Frontal cortex (tissue), 4 donors: ENCODE data around the gene NGF. TPM values are rescaled to one million over a fixed set of nuclear protein-coding genes. Genes with fewer than 3 reads are reported as not detected.

Experiments
- DNase-seq, 2 donors: peaks; one replicate each; pipeline ENCODE4 v3.0.0; 2012; ENCODE audit warnings: low spot score in 2 of 2
- FAIRE-seq: peaks from 2 replicates; lab custom pipeline; 2012; peaks lifted over from hg19 to GRCh38; lab: Jason Lieb, UNC
- total RNA-seq: library from RNA; depleted of rRNA; stranded (reverse); fragments of >200 nt; gene quantifications from one replicate; pipeline ENCODE4 v1.2.3, GENCODE V29; 2014
- donor health status: control.
- donor health status: control.
- donor health status: control.

The NGF gene
- total RNA-seq, 1 donor from 2014 or later: 0.82 TPM

- FAIRE-seq: no peak
- DNase-seq: no peak
Observed at GRCh38 chr1:115286431-115287205, 51.4 kb downstream of the NGF start.

DNA sequence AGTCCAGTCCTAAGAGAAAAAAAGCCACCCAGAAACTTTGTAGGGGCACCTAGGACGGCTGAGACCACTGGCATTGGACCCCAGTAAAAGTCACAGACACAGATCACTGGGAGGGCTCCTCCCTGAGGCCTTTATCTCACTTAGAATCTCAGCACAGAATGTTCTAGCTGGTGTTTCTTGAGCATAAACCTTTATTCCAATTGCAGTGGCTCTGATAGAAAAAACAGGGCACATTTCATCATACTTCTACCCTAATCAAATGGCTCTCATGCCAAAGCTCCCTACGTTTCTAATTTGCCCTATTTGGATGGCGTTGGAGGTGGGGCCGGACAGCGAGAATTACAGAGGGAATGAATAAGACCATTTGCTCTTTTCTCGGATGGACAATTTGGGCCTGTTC is 53.8 kb downstream of the NGF start:
- no peak for DNase-seq
- no peak for FAIRE-seq

- FAIRE-seq (no peak), DNase-seq (no peak)
Observed at GRCh38 chr1:115283681-115284146, 54.3 kb downstream of the NGF start.

GRCh38 chr1:115283249-115283648 is 54.8 kb downstream of the NGF start:
- no peak for DNase-seq
- no peak for FAIRE-seq

DNA sequence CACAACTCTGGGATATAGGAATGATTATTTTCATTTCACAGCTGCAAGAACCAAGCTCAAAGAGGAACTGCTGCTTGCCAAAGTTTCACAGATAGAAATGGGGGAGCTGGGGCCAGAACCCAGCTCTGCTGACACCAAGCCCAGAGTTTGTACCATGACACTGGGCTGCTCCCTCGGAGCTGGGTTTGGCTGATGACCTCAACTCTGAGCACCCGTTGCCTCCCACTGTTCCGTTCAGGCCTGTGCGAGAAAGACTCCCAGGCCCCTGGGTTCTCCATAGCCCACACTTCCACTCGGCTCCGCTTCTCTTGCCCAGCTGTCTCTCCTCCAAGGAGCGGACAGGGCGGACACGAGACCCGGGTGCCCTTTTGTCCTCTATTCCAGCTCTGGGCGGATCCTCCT is 55.2 kb downstream of the NGF start:
- DNase-seq (no peak), FAIRE-seq (no peak)

GRCh38 chr1:115281143-115281542 is 56.9 kb downstream of the NGF start:
- DNase-seq: no peak
- no peak for FAIRE-seq

- DNase-seq: no peak
- no peak for FAIRE-seq
Observed at GRCh38 chr1:115280064-115280463, 58.0 kb downstream of the NGF start.

- FAIRE-seq (no peak), DNase-seq (no peak)
Observed at GRCh38 chr1:115278211-115278610, 59.8 kb downstream of the NGF start.

- no peak for FAIRE-seq
- DNase-seq: no peak
Observed at GRCh38 chr1:115277276-115277675, 60.8 kb downstream of the NGF start.

DNA sequence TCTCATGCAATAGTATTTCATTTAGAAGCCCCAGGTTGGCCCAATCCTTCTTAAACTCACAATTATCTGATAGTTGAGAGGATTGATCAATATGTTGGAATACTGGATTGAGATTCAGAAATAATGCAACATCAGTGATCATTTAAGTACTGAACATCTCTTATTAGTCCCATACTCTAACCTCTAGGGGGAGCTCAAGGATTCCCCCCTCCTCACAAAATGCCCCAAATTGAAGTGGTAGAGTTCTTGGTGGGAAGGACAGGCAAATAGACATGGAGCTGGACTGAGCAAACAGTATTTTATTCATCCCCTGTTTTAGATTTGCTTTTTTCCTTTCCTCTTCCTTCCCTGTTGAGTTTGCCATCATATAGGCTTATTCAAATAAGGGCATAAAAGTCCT is 62.8 kb downstream of the NGF start:
- FAIRE-seq: no peak

DNA sequence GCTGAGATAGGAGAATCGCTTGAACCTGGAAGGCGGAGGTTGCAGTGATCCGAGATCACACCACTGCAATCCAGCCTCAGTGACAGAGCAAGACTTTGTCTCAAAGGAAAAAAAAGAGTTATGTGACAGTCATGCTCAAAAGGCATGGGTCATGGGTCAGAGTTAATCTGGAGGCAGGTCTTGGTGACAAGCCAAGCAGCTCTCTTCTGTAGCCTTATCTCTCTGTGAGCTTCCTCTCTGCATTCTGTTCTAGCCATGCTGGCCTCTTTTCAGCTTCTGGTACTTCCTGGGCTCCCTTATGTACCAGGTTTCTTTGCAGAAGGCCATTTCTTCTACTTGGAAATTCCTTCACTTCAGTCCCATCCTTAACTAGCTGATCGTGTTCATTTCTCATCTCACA is 63.6 kb downstream of the NGF start:
- no peak for FAIRE-seq
- no peak for DNase-seq

More for the DNA sequence above, 62.8 kb downstream of the NGF start:
- no peak for DNase-seq

DNA sequence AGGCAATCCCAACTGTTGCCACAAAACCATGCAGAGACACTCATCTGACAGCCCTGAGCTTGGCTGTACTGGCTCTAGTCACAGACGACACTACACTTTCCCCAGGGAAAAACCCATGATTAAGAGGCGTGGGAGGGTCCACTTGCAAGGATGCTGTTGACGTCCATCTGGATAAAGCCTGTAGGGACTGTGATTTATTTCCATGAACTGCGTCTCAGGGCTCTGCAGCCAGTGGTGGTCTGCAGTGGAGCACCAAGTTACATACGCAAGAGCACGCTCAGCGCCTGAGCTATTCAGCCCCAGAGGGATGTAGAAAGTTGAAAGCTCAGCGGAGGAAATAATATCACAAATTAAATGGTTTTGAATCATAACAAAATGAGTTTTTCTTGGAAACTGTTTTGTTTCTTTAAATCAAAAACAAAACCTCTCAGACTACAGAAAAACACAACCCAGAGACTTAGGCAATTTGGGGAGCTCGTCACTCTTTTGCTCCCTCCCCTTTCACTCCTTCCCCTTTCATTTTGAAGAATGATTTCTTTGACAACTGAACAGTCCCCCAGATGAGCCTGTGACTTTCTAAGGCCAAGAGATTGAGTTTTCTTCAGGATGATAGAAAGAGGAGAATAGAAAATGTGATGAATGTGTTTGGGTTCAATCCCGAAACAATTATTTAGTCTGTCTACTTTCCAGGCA is 71.2 kb downstream of the NGF start:
- FAIRE-seq (no peak), DNase-seq (no peak)

- FAIRE-seq (no peak), DNase-seq (no peak)
Observed at GRCh38 chr1:115265099-115265498, 73.0 kb downstream of the NGF start.

- no peak for DNase-seq
- FAIRE-seq: no peak
Observed at GRCh38 chr1:115262886-115263285, 75.2 kb downstream of the NGF start.

- FAIRE-seq (no peak), DNase-seq (no peak)
Observed at GRCh38 chr1:115261496-115261895, 76.6 kb downstream of the NGF start.

GRCh38 chr1:115258302-115258866 is 79.7 kb downstream of the NGF start:
- FAIRE-seq (no peak), DNase-seq (no peak)

GRCh38 chr1:115257591-115257990 is 80.5 kb downstream of the NGF start:
- FAIRE-seq: no peak
- DNase-seq: no peak

DNA sequence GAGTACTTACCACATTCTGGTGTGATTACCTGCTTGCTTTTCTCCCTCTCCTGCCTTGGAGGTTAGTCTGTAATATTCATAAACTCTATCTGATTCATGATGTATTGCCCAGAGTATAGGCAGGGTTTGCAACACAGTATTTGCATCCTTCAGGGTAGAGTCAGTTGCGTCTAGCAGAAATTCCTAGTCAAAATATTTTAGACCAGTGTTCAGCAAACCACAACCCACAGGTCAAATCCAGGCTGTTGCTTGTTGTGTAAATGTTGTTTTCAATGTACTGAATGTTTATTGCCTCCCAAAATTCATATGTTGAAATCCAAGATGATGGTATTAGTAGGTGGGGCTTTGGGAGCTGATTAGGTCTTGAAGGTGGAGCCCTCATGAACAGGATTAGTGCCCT is 82.9 kb downstream of the NGF start:
- FAIRE-seq: no peak
- DNase-seq: no peak

DNA sequence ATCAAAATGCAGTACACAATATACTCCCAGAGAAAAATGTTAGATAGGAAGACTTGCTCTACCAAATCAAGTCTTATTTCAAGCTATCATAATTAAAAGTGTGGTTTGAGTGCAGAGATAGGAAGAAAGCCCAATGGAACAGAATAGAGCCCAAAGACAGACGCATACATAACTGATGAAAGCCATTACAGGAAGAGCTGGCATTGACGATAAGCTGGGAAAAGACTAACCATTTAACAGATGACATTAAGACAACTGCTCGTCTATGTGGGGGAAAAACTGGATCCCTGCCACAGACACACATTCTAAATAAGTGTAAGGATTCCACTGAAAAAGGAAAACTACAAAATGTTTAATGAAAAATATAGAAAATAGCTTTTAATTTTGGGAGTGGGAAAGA is 85.5 kb downstream of the NGF start:
- no peak for DNase-seq
- FAIRE-seq: no peak

DNA sequence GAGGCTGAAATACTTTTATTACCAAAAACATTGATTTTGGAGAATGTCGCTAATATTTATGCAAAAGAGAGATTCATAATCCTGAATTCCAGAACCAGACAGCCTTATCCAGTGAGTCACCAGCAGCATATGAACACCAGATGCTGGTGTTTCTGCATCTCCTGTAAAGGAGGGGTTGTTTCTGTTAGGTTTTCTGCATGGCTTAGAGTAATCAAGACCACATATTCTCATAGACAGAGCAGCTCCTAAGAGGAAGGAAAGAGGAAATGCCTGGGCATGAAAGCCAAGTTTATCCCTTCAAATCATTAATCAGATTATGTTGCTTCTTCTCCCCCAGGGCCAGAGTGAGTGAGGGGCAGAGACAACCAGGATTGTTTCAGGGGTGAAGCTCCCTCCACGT is 86.2 kb downstream of the NGF start:
- no peak for DNase-seq
- no peak for FAIRE-seq

DNA sequence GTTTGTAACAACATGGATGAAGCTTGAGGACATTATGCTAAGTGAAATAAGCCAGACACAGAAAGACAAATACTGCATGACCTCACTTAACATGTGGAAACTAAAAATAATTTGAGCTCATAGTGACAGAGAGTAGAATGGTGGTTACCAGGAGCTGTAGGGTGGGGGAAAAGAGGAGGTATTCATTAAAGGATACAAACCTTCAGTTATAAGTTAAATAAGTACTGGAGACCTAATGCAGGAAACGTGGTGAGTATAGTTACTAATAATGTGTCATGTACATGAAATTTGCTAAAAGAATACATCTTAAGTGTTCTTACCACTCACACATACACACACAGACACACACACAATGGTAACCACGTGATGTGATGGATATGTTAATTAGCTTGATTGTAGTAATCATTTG is 86.7 kb downstream of the NGF start:
- DNase-seq (no peak), FAIRE-seq (no peak)
